Right kidney (tissue), 1 donor: ENCODE data around the gene CAMK2G.
"Not testable (repeated sequence)": the region's sequence is repeated elsewhere in the genome, so short reads cannot be mapped to it uniquely, and the experiment has no call there.

Source experiments
- DNase-seq: peaks from one replicate; pipeline ENCODE4 v3.0.0-alpha.2; 2016

CAMK2G gene

GRCh38 chr10:73790886-73791625 lies 83.3 kb downstream of the CAMK2G start:
- no peak for DNase-seq

GRCh38 chr10:73789659-73790055 lies 84.7 kb downstream of the CAMK2G start:
- no peak for DNase-seq

GRCh38 chr10:73788864-73789658 lies 85.3 kb downstream of the CAMK2G start:
- no peak for DNase-seq

GRCh38 chr10:73787031-73787800 lies 87.1 kb downstream of the CAMK2G start:
- not testable (repeated sequence) for DNase-seq

GRCh38 chr10:73786512-73786885 lies 87.9 kb downstream of the CAMK2G start:
- no peak for DNase-seq

- DNase-seq: no peak
Observed at GRCh38 chr10:73785721-73786511, 88.4 kb downstream of the CAMK2G start.

GRCh38 chr10:73785211-73785720 lies 89.1 kb downstream of the CAMK2G start, which contains the start of gene ZSWIM8:
Gene ZSWIM8 (plus strand): TSS chr10:73785606. CDS start chr10:73785879, 273 bp downstream.
- peak; percentile 97 for DNase-seq

- DNase-seq: no peak
Observed at GRCh38 chr10:73782749-73783085, 91.6 kb downstream of the CAMK2G start.

GRCh38 chr10:73781879-73782748 lies 92.2 kb downstream of the CAMK2G start, which contains the start of gene CHCHD1:
Gene CHCHD1 (plus strand): TSS chr10:73782048. CDS start chr10:73782076, 28 bp downstream.
- DNase-seq: peak; percentile 90

- DNase-seq: no peak
Observed at GRCh38 chr10:73781548-73781878, 92.8 kb downstream of the CAMK2G start.

GRCh38 chr10:73780966-73781365 lies 93.4 kb downstream of the CAMK2G start:
- DNase-seq: no peak

- no peak for DNase-seq
Observed at GRCh38 chr10:73780301-73780700, 94.1 kb downstream of the CAMK2G start.

GRCh38 chr10:73779539-73780197 lies 94.7 kb downstream of the CAMK2G start:
- no peak for DNase-seq

GRCh38 chr10:73779018-73779417 lies 95.3 kb downstream of the CAMK2G start:
- DNase-seq: no peak

GRCh38 chr10:73774637-73775036 lies 99.7 kb downstream of the CAMK2G start:
- DNase-seq: no peak

GRCh38 chr10:73773152-73773879 lies 101.0 kb downstream of the CAMK2G start:
- no peak for DNase-seq

- peak; percentile 98 for DNase-seq
Observed at GRCh38 chr10:73772281-73773151, 101.8 kb downstream of the CAMK2G start.

GRCh38 chr10:73771722-73772280 lies 102.6 kb downstream of the CAMK2G start:
- DNase-seq: no peak
